Thyroid gland (tissue), 4 donors: ENCODE results near the gene NT5DC2.

Experiments used
- CTCF ChIP-seq, 6 experiments: fragments of 200-600 bp in 3 of 6; fragments of 450-650 bp in 3 of 6; sonication (generic) in 3 of 6; IDR thresholded peaks; one replicate each; pipeline ENCODE4 v1.5.1; 2016 to 2019; ENCODE audit warnings: antibody characterized with exemption in 6 of 6, mild to moderate bottlenecking in 2 of 6, inconsistent platforms in 1 of 6, moderate library complexity in 1 of 6
- POLR2A ChIP-seq, 2 donors: fragments of 450-650 bp; IDR thresholded peaks; one replicate each; pipeline ENCODE4 v1.6.1; 2017; ENCODE audit warnings: antibody characterized with exemption in 2 of 2, mild to moderate bottlenecking in 2 of 2, moderate library complexity in 1 of 2

- no peak for TF ChIP-seq CTCF (IDR thresholded peaks at IDR 0.05)
- no peak for TF ChIP-seq POLR2A (IDR thresholded peaks at IDR 0.05)
Observed at GRCh38 chr3:52487788-52488691, 45.6 kb downstream of the NT5DC2 start.
